Peyer's patch (tissue), 4 donors: ENCODE measurements around the gene INHBB. TPM values are rescaled to one million over a fixed set of nuclear protein-coding genes. Genes with fewer than 3 reads are reported as not detected.
A peak's percentile ranks its signal among the peaks of the same experiment; 100 is the strongest.
"Not testable (repeated sequence)": the region's sequence is repeated elsewhere in the genome, so short reads cannot be mapped to it uniquely, and the experiment has no call there.

Experiments used
- DNase-seq, 3 donors: peaks; one replicate each; pipeline ENCODE4 v3.0.0-alpha.2; 2017 to 2019
- H3K27ac ChIP-seq, 4 donors: fragments of 200-600 bp; sonication (generic); one replicate each; pipeline ENCODE4 v1.5.1; 2016 to 2019
- H3K27me3 ChIP-seq, 2 donors: fragments of 200-600 bp; sonication (generic); one replicate each; pipeline ENCODE4 v1.5.1; 2019
- H3K36me3 ChIP-seq, 3 donors: fragments of 200-600 bp; sonication (generic); one replicate each; pipeline ENCODE4 v1.5.1; 2016 to 2019
- H3K4me1 ChIP-seq, 4 donors: fragments of 200-600 bp; sonication (generic); one replicate each; pipeline ENCODE4 v1.5.1; 2016 to 2019
- H3K4me3 ChIP-seq, 4 donors: fragments of 200-600 bp; sonication (generic); 1 replicate in 3 of 4; 2 replicates in 1 of 4; pipeline ENCODE4 v1.5.1; 2016 to 2019; ENCODE audit warnings: mild to moderate bottlenecking in 1 of 4
- H3K9me3 ChIP-seq, 4 donors: fragments of 200-600 bp; sonication (generic); one replicate each; pipeline ENCODE4 v1.5.1; 2016 to 2019; ENCODE audit warnings: mild to moderate bottlenecking in 1 of 4
- POLR2A ChIP-seq, 2 donors: fragments of 450-650 bp; IDR thresholded peaks; one replicate each; pipeline ENCODE4 v1.5.1; 2017; ENCODE audit warnings: antibody characterized with exemption in 2 of 2, mild to moderate bottlenecking in 2 of 2, moderate library complexity in 2 of 2
- total RNA-seq, 4 donors: library from RNA; depleted of rRNA; stranded (reverse); fragments of >200 nt; gene quantifications; one replicate each; pipeline ENCODE4 v1.1.0, GENCODE V29; 2016
- TF ChIP-seq, protein P1 (sequence below), 6 experiments: fragments of 450-650 bp in 4 of 6; fragments of 200-600 bp in 2 of 6; sonication (generic) in 1 of 6; IDR thresholded peaks; one replicate each; pipeline ENCODE4 v1.5.1; 2017 to 2019; ENCODE audit warnings: antibody characterized with exemption in 6 of 6, mild to moderate bottlenecking in 3 of 6, moderate library complexity in 1 of 6

Gene INHBB
- total RNA-seq, 4 donors from 2014 or later, result 0.70 to 1.1 (median 0.95) TPM; not detected in 1

DNA sequence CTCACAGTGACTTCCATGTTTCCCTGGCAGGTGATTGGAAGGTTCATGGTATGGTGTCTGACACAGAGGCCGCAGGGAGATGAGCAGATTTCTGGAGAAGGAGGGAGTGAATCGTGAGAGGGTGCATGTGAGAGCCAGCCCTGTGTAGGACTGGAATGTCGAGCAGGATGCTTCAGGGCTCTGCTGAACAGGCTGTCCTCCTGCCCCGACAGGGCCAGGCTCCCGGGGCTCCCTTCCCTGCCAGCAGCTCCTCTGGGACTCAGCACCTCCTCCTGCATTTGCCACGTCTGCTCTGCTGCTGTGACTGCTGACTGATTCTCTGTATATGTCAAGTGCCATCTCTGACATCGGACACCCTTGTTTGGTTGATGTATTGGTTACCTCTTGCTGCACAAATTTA is 38.5 kb upstream of the INHBB start:
- peaks cover 0 to 15% (median 0%) of the 10 kb centered on the region in 3 donors for H3K36me3 ChIP-seq
- DNase-seq, result peak in 1 of 3 donors; percentile 31
- H3K9me3 ChIP-seq, result no peaks in the 10 kb centered on the region
- H3K27ac ChIP-seq, result no peak overlapping the region
- no peak overlapping the region for H3K4me3 ChIP-seq
- peaks cover 0 to 4% (median 0%) of the 10 kb centered on the region in 4 donors for H3K4me1 ChIP-seq
- no peak for TF ChIP-seq POLR2A (IDR thresholded peaks at IDR 0.05)
- TF ChIP-seq, protein P1, sequence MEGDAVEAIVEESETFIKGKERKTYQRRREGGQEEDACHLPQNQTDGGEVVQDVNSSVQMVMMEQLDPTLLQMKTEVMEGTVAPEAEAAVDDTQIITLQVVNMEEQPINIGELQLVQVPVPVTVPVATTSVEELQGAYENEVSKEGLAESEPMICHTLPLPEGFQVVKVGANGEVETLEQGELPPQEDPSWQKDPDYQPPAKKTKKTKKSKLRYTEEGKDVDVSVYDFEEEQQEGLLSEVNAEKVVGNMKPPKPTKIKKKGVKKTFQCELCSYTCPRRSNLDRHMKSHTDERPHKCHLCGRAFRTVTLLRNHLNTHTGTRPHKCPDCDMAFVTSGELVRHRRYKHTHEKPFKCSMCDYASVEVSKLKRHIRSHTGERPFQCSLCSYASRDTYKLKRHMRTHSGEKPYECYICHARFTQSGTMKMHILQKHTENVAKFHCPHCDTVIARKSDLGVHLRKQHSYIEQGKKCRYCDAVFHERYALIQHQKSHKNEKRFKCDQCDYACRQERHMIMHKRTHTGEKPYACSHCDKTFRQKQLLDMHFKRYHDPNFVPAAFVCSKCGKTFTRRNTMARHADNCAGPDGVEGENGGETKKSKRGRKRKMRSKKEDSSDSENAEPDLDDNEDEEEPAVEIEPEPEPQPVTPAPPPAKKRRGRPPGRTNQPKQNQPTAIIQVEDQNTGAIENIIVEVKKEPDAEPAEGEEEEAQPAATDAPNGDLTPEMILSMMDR (IDR thresholded peaks at IDR 0.05), result no peak
- no peaks in the 10 kb centered on the region for H3K27me3 ChIP-seq

DNA sequence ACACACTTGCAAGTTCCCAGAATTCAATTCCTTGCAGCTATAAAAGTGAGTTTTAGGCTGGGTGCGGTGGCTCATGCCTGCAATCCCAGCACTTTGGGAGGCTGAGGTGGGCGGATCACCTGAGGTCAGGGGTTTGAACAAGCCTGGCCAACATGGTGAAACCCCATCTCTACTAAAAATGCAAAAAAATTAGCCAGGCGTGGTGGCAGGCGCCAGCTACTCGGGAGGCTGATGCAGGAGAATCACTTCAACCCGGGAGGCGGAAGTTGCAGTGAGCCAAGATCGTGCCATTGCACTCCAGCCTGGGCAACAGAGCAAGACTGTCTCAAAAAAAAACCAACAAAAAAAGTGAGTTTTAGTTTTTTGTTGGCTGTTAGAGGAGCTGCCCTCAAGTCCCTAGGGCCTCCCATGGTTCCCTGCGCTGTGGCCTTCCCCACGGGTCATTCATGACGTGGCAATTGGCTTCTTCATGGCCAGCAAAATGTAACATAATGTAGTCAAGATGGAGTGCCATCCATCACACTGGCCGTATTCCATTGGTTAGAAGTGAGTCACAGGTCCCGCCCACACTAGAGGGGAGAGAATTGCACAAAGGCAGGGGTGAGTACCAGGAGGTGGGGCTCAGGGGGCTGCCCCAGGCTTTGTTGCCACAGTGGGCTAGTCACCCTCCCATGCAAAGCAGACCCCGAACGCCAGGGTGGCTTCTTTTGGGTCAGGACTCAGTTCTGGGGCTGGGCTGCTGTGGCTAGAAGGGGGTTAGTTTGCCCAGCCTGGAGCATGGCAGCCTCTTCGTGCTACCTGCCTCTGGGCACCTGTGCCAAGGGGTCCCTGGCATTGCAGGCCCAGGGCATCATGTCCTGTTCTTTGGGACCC is 37.7 kb upstream of the INHBB start:
- H3K4me3 ChIP-seq, result no peak overlapping the region
- no peaks in the 10 kb centered on the region for H3K9me3 ChIP-seq
- no peak overlapping the region for H3K27ac ChIP-seq
- peaks cover 0 to 10% (median 0%) of the 10 kb centered on the region in 3 donors for H3K36me3 ChIP-seq
- no peak for TF ChIP-seq POLR2A (IDR thresholded peaks at IDR 0.05)
- TF ChIP-seq, protein P1 (IDR thresholded peaks at IDR 0.05), result no peak
- DNase-seq, result peak in 1 of 3 donors; percentile 42
- H3K27me3 ChIP-seq, result no peaks in the 10 kb centered on the region
- peaks cover 0 to 11% (median 0%) of the 10 kb centered on the region in 4 donors for H3K4me1 ChIP-seq

DNA sequence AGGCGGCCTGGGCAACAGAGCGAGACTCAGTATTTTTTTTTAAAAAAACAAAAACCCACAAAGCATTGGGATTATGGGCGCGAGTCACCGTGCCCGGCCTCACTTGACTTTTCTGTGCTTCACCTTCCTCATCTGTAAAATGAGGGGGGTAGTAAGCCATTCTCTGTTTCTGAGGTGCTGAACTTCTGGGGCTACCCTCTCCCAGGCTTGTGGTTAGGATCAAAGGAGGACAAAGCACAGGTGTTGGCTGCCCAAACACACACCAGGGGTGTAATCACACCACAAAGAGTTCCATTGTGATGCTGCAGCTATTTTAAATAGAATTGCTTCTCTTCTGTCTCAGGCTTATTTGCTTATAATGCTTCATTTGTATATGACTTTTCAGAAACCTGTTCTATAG is 35.8 kb upstream of the INHBB start:
- H3K4me1 ChIP-seq, result peaks cover 0 to 19% (median 0%) of the 10 kb centered on the region in 4 donors
- H3K4me3 ChIP-seq, result no peak overlapping the region

DNA sequence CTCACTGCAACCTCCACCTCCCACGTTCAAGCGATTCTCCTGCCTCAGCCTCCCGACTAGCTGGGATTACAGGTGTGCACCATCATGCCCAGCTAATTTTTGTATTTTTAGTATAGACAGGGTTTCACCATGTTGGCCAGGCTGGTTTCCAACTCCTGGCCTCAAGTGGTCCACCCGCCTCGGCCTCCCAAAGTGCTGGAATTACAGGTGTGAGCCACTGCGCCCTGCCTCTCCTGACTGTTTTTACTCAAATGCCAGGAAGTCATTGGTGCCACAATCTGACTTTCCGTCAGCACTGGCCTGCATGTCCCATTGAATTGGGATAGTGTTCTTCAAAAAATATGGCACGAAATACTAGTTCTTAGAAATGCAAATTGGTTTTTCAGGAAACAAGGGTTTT is 35.1 kb upstream of the INHBB start:
- DNase-seq, H3K4me3 ChIP-seq, H3K9me3 ChIP-seq, H3K27ac ChIP-seq, H3K36me3 ChIP-seq, H3K27me3 ChIP-seq: not testable (repeated sequence)
- peaks cover 0 to 19% (median 0%) of the 10 kb centered on the region in 4 donors for H3K4me1 ChIP-seq

More for the DNA sequence above, 35.8 kb upstream of the INHBB start:
- peak in 1 of 3 donors; percentile 47 for DNase-seq
- no peaks in the 10 kb centered on the region for H3K9me3 ChIP-seq
- no peak overlapping the region for H3K27ac ChIP-seq
- H3K36me3 ChIP-seq, result peaks cover 0 to 4% (median 0%) of the 10 kb centered on the region in 3 donors
- no peak for TF ChIP-seq POLR2A (IDR thresholded peaks at IDR 0.05)
- TF ChIP-seq, protein P1 (IDR thresholded peaks at IDR 0.05), result no peak
- H3K27me3 ChIP-seq, result peaks cover 0 to 7% of the 10 kb centered on the region in 2 donors

DNA sequence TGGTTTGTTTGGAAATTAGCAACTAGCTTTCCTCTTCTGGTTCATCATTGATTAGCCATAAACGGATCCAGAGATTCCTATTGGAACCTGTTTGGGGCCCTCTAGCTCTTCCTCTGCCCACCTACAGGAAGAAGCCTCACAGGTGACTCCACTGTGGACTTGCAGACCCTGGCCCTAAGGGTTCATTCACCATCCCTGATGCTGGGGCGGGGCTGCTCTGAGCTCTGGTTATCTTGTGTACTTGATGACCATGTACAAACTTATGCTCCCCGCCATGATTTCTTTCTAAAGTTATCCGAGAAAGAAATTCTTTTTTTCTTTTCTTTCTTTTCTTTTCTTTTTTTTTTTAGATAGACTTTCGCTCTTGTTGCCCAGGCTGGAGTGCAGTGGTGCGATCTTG is 33.9 kb upstream of the INHBB start:
- TF ChIP-seq, protein P1 (IDR thresholded peaks at IDR 0.05), result no peak
- no peak for TF ChIP-seq POLR2A (IDR thresholded peaks at IDR 0.05)
- Histone ChIP-seq H3K4me3 (no peak overlapping the region), H3K27me3 (peaks cover 0 to 7% of the 10 kb centered on the region in 2 donors), H3K9me3 (no peaks in the 10 kb centered on the region), H3K36me3 (no peaks in the 10 kb centered on the region), H3K27ac (no peak overlapping the region), H3K4me1 (peaks cover 0 to 19% (median 0%) of the 10 kb centered on the region in 4 donors)
- no peak for DNase-seq
